GM12875 (cell line): Measurements from ENCODE around the gene HS6ST2.

Experiments used
- H3K4me3 ChIP-seq: one replicate; pipeline ENCODE4 v1.5.1; 2011; ENCODE audit warnings: low read depth, low read length, control low read depth
- CTCF ChIP-seq: IDR thresholded peaks from 2 replicates; pipeline ENCODE4 v1.5.1; 2011; ENCODE audit warnings: low read depth, mild to moderate bottlenecking, control low read depth, inconsistent platforms, low read length, moderate library complexity, borderline replicate concordance; ENCODE audit not compliant: insufficient read depth

HS6ST2 gene

GRCh38 chrX:132623300-132623699 is 335.1 kb downstream of the HS6ST2 start:
- no peak overlapping the region for H3K4me3 ChIP-seq
- TF ChIP-seq CTCF: no peak

DNA sequence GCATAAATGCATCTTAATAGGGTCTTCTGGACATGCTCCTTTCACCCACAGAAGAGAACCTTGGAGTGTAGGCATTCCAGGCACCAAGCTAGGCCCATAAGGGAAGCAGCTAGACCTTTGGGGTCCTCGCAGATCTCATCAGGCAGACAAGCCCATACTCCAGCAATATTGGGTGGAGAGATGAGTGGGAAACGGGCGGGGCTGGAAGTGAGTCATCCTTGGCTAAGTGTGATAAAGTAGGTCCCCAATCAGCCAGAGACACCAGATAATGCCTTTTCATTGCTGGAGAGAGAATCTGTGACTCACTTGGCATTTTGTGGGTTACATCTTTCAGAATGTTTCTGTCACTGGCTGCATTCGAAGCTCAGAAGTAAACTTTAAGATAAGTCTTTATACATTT is 336.3 kb downstream of the HS6ST2 start:
- no peak for TF ChIP-seq CTCF

DNA sequence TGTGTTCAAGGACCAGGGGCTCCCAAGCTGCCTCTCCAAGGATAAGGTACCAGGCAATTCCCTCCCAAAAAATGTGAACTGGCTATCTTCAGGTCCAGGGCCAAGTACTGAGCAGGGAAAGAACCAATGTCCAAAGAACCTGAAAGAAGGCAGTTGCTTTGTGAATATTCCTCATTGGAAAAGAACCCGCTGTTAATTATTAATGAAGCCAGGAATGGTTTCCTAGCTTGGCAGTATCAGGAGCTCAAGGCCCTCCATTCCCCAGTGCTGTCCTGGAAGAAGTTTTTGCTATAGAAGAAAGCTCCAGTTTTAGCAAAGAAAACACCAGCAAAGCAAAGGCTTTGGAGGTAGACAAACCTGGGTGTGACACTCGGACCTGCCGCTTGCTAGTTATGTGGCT is 339.6 kb downstream of the HS6ST2 start:
- TF ChIP-seq CTCF: no peak

More for the DNA sequence above, 336.3 kb downstream of the HS6ST2 start:
- no peak overlapping the region for H3K4me3 ChIP-seq

DNA sequence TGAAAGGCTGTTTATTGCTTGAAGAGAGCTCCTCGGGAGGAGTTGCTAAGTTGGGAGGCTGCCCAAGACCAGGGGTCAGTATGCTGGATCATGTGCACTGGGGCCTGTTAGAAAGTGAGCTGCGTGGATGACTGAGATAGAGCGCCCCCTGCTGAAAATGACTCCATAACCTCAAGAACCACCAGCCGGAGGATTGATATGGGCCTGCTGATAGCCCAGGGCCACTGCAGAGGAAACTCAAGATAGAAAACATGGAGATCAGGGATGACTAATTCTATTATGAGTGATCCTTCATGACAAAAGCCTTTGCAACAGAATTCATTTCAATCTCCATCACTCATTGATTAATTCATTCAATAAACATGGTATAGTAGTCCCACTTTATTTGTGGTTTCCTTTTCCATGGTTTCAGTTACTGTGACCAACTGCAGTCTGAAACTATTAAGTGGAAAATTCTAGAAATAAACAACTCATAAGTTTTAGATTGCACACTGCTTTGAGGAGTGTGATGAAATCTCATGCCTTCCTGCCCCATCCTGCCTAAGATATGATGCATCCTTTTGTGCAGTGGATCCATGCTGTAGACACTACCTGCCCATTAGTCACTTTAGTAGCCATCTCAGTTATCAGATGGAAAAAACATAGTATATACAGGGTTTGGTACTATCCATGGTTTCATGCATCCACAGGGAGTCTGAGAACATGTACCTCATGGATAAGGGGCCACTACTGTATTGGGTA is 342.9 kb downstream of the HS6ST2 start:
- no peak overlapping the region for H3K4me3 ChIP-seq
- peak; percentile 65 for TF ChIP-seq CTCF

More for the DNA sequence above, 339.6 kb downstream of the HS6ST2 start:
- H3K4me3 ChIP-seq: no peak overlapping the region

GRCh38 chrX:132614297-132614696 is 344.1 kb downstream of the HS6ST2 start:
- TF ChIP-seq CTCF: peak; percentile 39; the same call in 1 of the 2 replicates

GRCh38 chrX:132613801-132614200 is 344.6 kb downstream of the HS6ST2 start:
- H3K4me3 ChIP-seq: no peak overlapping the region
- TF ChIP-seq CTCF: no peak

More at GRCh38 chrX:132614297-132614696, 344.1 kb downstream of the HS6ST2 start:
- H3K4me3 ChIP-seq: no peak overlapping the region
